Vagina (tissue), 2 donors: ENCODE measurements around the gene CCDC12.

ENCODE experiments used
- POLR2AphosphoS5 ChIP-seq, 2 donors: sonication (generic); formaldehyde crosslinking; IDR thresholded peaks; one replicate each; pipeline ENCODE4 v1.9.0; 2017; ENCODE audit warnings: antibody characterized with exemption in 2 of 2, mild to moderate bottlenecking in 2 of 2, low read depth in 1 of 2; ENCODE audit not compliant: insufficient read depth in 1 of 2
- TF ChIP-seq, protein P1 (sequence below), 3 experiments: fragments of 450-650 bp in 2 of 3; fragments of 200-600 bp in 1 of 3; sonication (generic) in 1 of 3; IDR thresholded peaks; one replicate each; pipeline ENCODE4 v1.5.1; 2017 to 2019; ENCODE audit warnings: antibody characterized with exemption in 3 of 3, mild to moderate bottlenecking in 2 of 3, moderate library complexity in 2 of 3

DNA sequence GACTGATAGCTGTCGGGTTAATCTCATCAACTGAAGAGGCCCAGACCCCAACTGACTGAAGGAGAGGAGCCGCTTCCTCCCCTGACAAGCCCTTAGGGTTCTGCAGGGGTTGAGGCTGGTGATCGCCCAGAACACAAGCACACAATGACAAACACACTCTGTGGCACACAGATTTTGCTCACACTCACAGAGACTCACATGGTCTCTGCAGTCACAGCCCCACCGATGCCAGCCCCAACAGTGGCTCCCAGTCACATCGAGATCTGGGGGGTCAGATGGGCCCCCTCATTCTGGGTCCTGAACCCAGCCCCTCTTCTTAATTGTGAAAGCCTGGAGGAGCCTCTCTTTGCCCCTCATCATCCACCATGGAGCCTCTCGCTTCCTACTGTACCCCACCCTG lies 82.3 kb downstream of the CCDC12 start:
- TF ChIP-seq, protein P1, sequence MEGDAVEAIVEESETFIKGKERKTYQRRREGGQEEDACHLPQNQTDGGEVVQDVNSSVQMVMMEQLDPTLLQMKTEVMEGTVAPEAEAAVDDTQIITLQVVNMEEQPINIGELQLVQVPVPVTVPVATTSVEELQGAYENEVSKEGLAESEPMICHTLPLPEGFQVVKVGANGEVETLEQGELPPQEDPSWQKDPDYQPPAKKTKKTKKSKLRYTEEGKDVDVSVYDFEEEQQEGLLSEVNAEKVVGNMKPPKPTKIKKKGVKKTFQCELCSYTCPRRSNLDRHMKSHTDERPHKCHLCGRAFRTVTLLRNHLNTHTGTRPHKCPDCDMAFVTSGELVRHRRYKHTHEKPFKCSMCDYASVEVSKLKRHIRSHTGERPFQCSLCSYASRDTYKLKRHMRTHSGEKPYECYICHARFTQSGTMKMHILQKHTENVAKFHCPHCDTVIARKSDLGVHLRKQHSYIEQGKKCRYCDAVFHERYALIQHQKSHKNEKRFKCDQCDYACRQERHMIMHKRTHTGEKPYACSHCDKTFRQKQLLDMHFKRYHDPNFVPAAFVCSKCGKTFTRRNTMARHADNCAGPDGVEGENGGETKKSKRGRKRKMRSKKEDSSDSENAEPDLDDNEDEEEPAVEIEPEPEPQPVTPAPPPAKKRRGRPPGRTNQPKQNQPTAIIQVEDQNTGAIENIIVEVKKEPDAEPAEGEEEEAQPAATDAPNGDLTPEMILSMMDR (IDR thresholded peaks at IDR 0.05), result no peak
- no peak for TF ChIP-seq POLR2AphosphoS5 (IDR thresholded peaks at IDR 0.05; ENCODE audit: insufficient read depth in 1 of 2, low read depth in 1 of 2)
